H1 (cell line): ENCODE data around the gene PTPRG. TPM values are rescaled to one million over a fixed set of nuclear protein-coding genes. Genes with fewer than 3 reads are reported as not detected.

Source experiments
- CTCF ChIA-PET: fragments of 300-600 bp; sonication (Branson Sonifier 250); formaldehyde crosslinking; loops from one replicate; lab custom pipeline; 2021; ENCODE audit not compliant: partially characterized antibody; lab: Charles Lee
- POLR2A ChIA-PET: fragments of 300-600 bp; sonication (Branson Sonifier 250); formaldehyde crosslinking; loops from one replicate; lab custom pipeline; 2021; ENCODE audit warnings: inconsistent platforms; ENCODE audit not compliant: partially characterized antibody; lab: Charles Lee
- DNase-seq, 2 experiments: peaks; one replicate each; pipeline versions ENCODE4 v3.0.0 to v3.0.0-alpha.2; 2010 to 2022; ENCODE audit warnings: low spot score in 2 of 2, low read depth in 1 of 2, mixed read lengths in 1 of 2
- FAIRE-seq: peaks from 2 replicates; lab custom pipeline; 2011; peaks lifted over from hg19 to GRCh38; lab: Jason Lieb, UNC
- H2AFZ ChIP-seq: 2 replicates; pipeline ENCODE4 v1.8.1; 2012; ENCODE audit warnings: low read length, inconsistent platforms
- H2AK5ac ChIP-seq: 2 replicates; pipeline ENCODE4 v1.6.1; 2013; ENCODE audit warnings: low read depth, low read length
- H2BK120ac ChIP-seq: replicated peaks from 2 replicates; pipeline ENCODE3; 2013; ENCODE audit warnings: low read depth, low read length, inconsistent platforms
- H2BK12ac ChIP-seq: 2 replicates; pipeline ENCODE4 v1.6.1; 2013; ENCODE audit warnings: low read depth, low read length
- H2BK15ac ChIP-seq: 2 replicates; pipeline ENCODE4 v1.6.1; 2013; ENCODE audit warnings: low read length
- H2BK20ac ChIP-seq: 2 replicates; pipeline ENCODE4 v1.6.1; 2013; ENCODE audit warnings: low read length
- H2BK5ac ChIP-seq: 2 replicates; pipeline ENCODE4 v1.6.1; 2013; ENCODE audit warnings: low read depth, low read length
- H3K14ac ChIP-seq: 2 replicates; pipeline ENCODE4 v1.6.1; 2013; ENCODE audit warnings: inconsistent platforms; ENCODE audit not compliant: insufficient read length
- H3K18ac ChIP-seq: 2 replicates; pipeline ENCODE4 v1.6.1; 2013; ENCODE audit warnings: low read length; ENCODE audit errors: extremely low read depth
- H3K23ac ChIP-seq: 2 replicates; pipeline ENCODE4 v1.6.1; 2013; ENCODE audit warnings: inconsistent platforms; ENCODE audit not compliant: insufficient read length
- H3K23me2 ChIP-seq: 2 replicates; pipeline ENCODE4 v1.6.1; 2013; ENCODE audit warnings: low read depth, low read length
- H3K27ac ChIP-seq: 2 replicates; pipeline ENCODE4 v1.6.1; 2011; ENCODE audit warnings: low read depth, low read length, inconsistent platforms
- H3K27me3 ChIP-seq, 4 experiments: replicated peaks in 1 of 4; 1 replicate in 1 of 4; 2 replicates in 3 of 4; pipeline versions ENCODE4 v1.6.1 to v1.8.1; 2011 to 2013; ENCODE audit warnings: low read length in 3 of 4, mild to moderate bottlenecking in 3 of 4, inconsistent platforms in 2 of 4, mixed read lengths in 2 of 4, moderate library complexity in 1 of 4; ENCODE audit not compliant: control insufficient read depth in 3 of 4, insufficient read depth in 3 of 4; ENCODE audit errors: extremely low read depth in 1 of 4
- H3K36me3 ChIP-seq, 4 experiments: 2 replicates each; pipeline versions ENCODE4 v1.6.1 to v1.8.1; 2011 to 2013; ENCODE audit warnings: mild to moderate bottlenecking in 4 of 4, low read length in 3 of 4, moderate library complexity in 2 of 4, control low read depth in 1 of 4, inconsistent platforms in 1 of 4; ENCODE audit not compliant: insufficient read depth in 4 of 4, control insufficient read depth in 2 of 4
- H3K4ac ChIP-seq: replicated peaks from 2 replicates; pipeline ENCODE3; 2013; ENCODE audit warnings: low read length, low read depth, mixed read lengths, inconsistent platforms; ENCODE audit not compliant: insufficient read length
- H3K4me1 ChIP-seq, 4 experiments: replicated peaks in 1 of 4; 1 replicate in 1 of 4; 2 replicates in 3 of 4; pipeline versions ENCODE4 v1.6.1 to v1.8.1; 2011 to 2013; ENCODE audit warnings: low read length in 3 of 4, inconsistent platforms in 2 of 4, mixed read lengths in 1 of 4; ENCODE audit not compliant: insufficient read depth in 4 of 4, control insufficient read depth in 3 of 4
- H3K4me2 ChIP-seq, 2 experiments: 2 replicates each; pipeline versions ENCODE4 v1.6.1 to v1.8.1; 2011 to 2013; ENCODE audit warnings: low read depth in 2 of 2, low read length in 2 of 2, control low read depth in 1 of 2, inconsistent platforms in 1 of 2, mild to moderate bottlenecking in 1 of 2; ENCODE audit not compliant: insufficient read depth in 1 of 2
- H3K4me3 ChIP-seq, 4 experiments: fragments of 200-600, 300-600 bp in 1 of 4; sonication (generic), shearing (Covaris generic), sonication (Bioruptor Twin) in 1 of 4; 2 replicates each; pipeline versions ENCODE4 v1.5.1 to v1.8.1; 2011 to 2016; ENCODE audit warnings: low read length in 4 of 4, low read depth in 3 of 4, control low read depth in 2 of 4, inconsistent platforms in 2 of 4, mild to moderate bottlenecking in 2 of 4, mixed read lengths in 1 of 4, moderate library complexity in 1 of 4; ENCODE audit not compliant: insufficient read depth in 2 of 4; ENCODE audit errors: extremely low read depth in 1 of 4
- H3K56ac ChIP-seq: replicated peaks from 2 replicates; pipeline ENCODE3; 2013; ENCODE audit warnings: low read depth, mild to moderate bottlenecking, mixed read lengths, low read length, inconsistent platforms; ENCODE audit not compliant: insufficient read length
- H3K79me1 ChIP-seq: 2 replicates; pipeline ENCODE4 v1.6.1; 2013; ENCODE audit warnings: low read depth, low read length, control low read depth
- H3K79me2 ChIP-seq, 2 experiments: 2 replicates each; pipeline versions ENCODE4 v1.6.1 to v1.8.1; 2012 to 2013; ENCODE audit warnings: low read length in 2 of 2, mild to moderate bottlenecking in 2 of 2, inconsistent platforms in 1 of 2; ENCODE audit not compliant: insufficient read depth in 2 of 2, control insufficient read depth in 1 of 2
- H3K9ac ChIP-seq, 4 experiments: replicated peaks in 1 of 4; 1 replicate in 1 of 4; 2 replicates in 3 of 4; pipeline versions ENCODE4 v1.6.1 to v1.8.1; 2011 to 2013; ENCODE audit warnings: low read depth in 3 of 4, low read length in 3 of 4, control low read depth in 2 of 4, mild to moderate bottlenecking in 2 of 4, moderate library complexity in 2 of 4, inconsistent platforms in 1 of 4; ENCODE audit errors: extremely low read depth in 1 of 4
- H3K9me3 ChIP-seq, 2 experiments: 2 replicates each; pipeline versions ENCODE4 v1.6.1 to v1.8.1; 2012 to 2013; ENCODE audit warnings: mild to moderate bottlenecking in 2 of 2, moderate library complexity in 2 of 2, control low read depth in 1 of 2, inconsistent platforms in 1 of 2, low read depth in 1 of 2, low read length in 1 of 2, mixed read lengths in 1 of 2; ENCODE audit not compliant: insufficient read depth in 2 of 2
- H4K20me1 ChIP-seq, 2 experiments: replicated peaks in 1 of 2; 2 replicates each; pipeline versions ENCODE3 to v1.8.1; 2011 to 2013; ENCODE audit warnings: inconsistent platforms in 2 of 2, low read length in 2 of 2, mild to moderate bottlenecking in 1 of 2; ENCODE audit not compliant: insufficient read depth in 2 of 2, control insufficient read depth in 1 of 2
- H4K5ac ChIP-seq: 2 replicates; pipeline ENCODE4 v1.6.1; 2013; ENCODE audit warnings: low read length, low read depth, mixed read lengths, inconsistent platforms; ENCODE audit not compliant: insufficient read length
- H4K8ac ChIP-seq: 2 replicates; pipeline ENCODE4 v1.8.0; 2013; ENCODE audit warnings: mild to moderate bottlenecking, moderate library complexity, low read length, inconsistent platforms; ENCODE audit not compliant: insufficient read depth; ENCODE audit errors: extremely low read depth
- H4K91ac ChIP-seq: replicated peaks from 2 replicates; pipeline ENCODE3; 2013; ENCODE audit warnings: low read length, mixed read lengths, inconsistent platforms; ENCODE audit not compliant: insufficient read length
- ASH2L ChIP-seq: fragments of 200-600, 300-600 bp; sonication (generic); IDR thresholded peaks from one replicate; pipeline ENCODE4 v1.7.1; 2017; ENCODE audit warnings: low read length
- CHD1 ChIP-seq: IDR thresholded peaks from 2 replicates; pipeline ENCODE4 v1.6.1; 2012; ENCODE audit warnings: low read depth, low read length, improper control_type of control experiment
- WGBS, 2 experiments: shearing (Covaris generic) in 1 of 2; methylation state at CpG; one replicate each; pipeline versions ENCODE4 v1.1.6 to v1.1.7; 2013 to 2015; ENCODE audit warnings: low lambda C conversion rate in 2 of 2, mixed read lengths in 2 of 2, inconsistent platforms in 1 of 2, low coverage in 1 of 2, missing lambda C conversion rate in 1 of 2; ENCODE audit not compliant: insufficient replicate concordance in 2 of 2, insufficient coverage in 1 of 2, insufficient read length in 1 of 2; ENCODE audit errors: extremely low coverage in 1 of 2, missing lambda C conversion rate in 1 of 2; 5-methylcytosine and 5-hydroxymethylcytosine counted together
- polyA plus RNA-seq, 7 experiments: library from polyadenylated mRNA; depleted of rRNA in 3 of 7; stranded (reverse) in 5 of 7; unstranded in 2 of 7; fragments of >200 nt in 5 of 7; fragments of 200-250 nt in 2 of 7; gene quantifications; 1 replicate in 5 of 7; 2 replicates in 1 of 7; 4 replicates in 1 of 7; pipeline versions ENCODE4 v1.2.1 to v1.2.3, GENCODE V29; 2011 to 2013; ENCODE audit warnings: missing spikeins in 2 of 7, mixed read lengths in 2 of 7
- total RNA-seq: library from RNA; stranded (reverse); fragmentation: NEBNext Ultra II Directional; extraction: Animal tissue kit (Norgen Biotek cat#: 25700); gene quantifications from 2 replicates; pipeline ENCODE4 v1.2.1, GENCODE V29; 2021
- TF ChIP-seq, protein P1 (sequence below), 3 experiments: IDR thresholded peaks; 1 replicate in 2 of 3; 2 replicates in 1 of 3; pipeline versions ENCODE4 v1.5.1 to v1.6.1; 2011; ENCODE audit warnings: low read length in 3 of 3, mild to moderate bottlenecking in 3 of 3, inconsistent platforms in 2 of 3, low read depth in 1 of 3, moderate library complexity in 1 of 3; ENCODE audit not compliant: insufficient read depth in 1 of 3; ENCODE audit errors: control extremely low read depth in 1 of 3

PTPRG gene
- total and polyA plus RNA-seq, 2 of the 8 experiments (the other 6 are each of a cell fraction or from before 2014, with no cell fraction given) = 23.3 to 96.2 TPM

GRCh38 chr3:61828880-61829721 is 267.7 kb downstream of the PTPRG start:
- Histone ChIP-seq H4K20me1 (peaks cover 0 to 2% of the 10 kb centered on the region in 2 experiments), H3K56ac (no peak overlapping the region), H3K18ac (no peak overlapping the region), H3K79me2 (peaks cover 0 to 97% of the 10 kb centered on the region in 2 experiments; a peak in 3 of 4 replicates), H3K4ac (no peak overlapping the region), H3K36me3 (no peaks in the 10 kb centered on the region; a peak in 1 of 8 replicates), H3K23me2 (no peaks in the 10 kb centered on the region), H2BK15ac (no peak overlapping the region), H2BK120ac (no peak overlapping the region), H3K27me3 (no peaks in the 10 kb centered on the region), H4K8ac (no peak overlapping the region), H2AFZ (no peak overlapping the region), H3K27ac (peak overlapping the region; percentile 37; the same call in 1 of the 2 replicates), H3K9ac (no peak overlapping the region), H2BK5ac (no peak overlapping the region), H3K4me1 (peaks cover 4 to 17% (median 12%) of the 10 kb centered on the region in 4 experiments), H4K5ac (no peak overlapping the region), H2BK20ac (no peak overlapping the region), H2AK5ac (no peak overlapping the region)
- POLR2A ChIA-PET = no interaction called here
- no peak for DNase-seq
- CTCF ChIA-PET = interaction anchor here (0.6 to 1.2 kb wide), 4 partner anchors 8 to 106 kb away, joined by 3 to 4 read pairs (median 3); no protein-coding TSS in a partner anchor
- WGBS, 2 experiments = 83% methylated on average over 16 of the region's 16 CpGs; no CpG with 5 or more reads in 1 of the 2 experiments
- TF ChIP-seq CHD1 (no peak), ASH2L (no peak)
- TF ChIP-seq, protein P1, sequence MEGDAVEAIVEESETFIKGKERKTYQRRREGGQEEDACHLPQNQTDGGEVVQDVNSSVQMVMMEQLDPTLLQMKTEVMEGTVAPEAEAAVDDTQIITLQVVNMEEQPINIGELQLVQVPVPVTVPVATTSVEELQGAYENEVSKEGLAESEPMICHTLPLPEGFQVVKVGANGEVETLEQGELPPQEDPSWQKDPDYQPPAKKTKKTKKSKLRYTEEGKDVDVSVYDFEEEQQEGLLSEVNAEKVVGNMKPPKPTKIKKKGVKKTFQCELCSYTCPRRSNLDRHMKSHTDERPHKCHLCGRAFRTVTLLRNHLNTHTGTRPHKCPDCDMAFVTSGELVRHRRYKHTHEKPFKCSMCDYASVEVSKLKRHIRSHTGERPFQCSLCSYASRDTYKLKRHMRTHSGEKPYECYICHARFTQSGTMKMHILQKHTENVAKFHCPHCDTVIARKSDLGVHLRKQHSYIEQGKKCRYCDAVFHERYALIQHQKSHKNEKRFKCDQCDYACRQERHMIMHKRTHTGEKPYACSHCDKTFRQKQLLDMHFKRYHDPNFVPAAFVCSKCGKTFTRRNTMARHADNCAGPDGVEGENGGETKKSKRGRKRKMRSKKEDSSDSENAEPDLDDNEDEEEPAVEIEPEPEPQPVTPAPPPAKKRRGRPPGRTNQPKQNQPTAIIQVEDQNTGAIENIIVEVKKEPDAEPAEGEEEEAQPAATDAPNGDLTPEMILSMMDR (IDR thresholded peaks at IDR 0.05; ENCODE audit: control extremely low read depth in 1 of 3, insufficient read depth in 1 of 3, low read depth in 1 of 3, low read length in 3 of 3) = no peak
- TF ChIP-seq, all 59 proteins: peak for 0
- Histone ChIP-seq H3K9me3 (no peaks in the 10 kb centered on the region), H3K14ac (no peak overlapping the region), H4K91ac (no peak overlapping the region), H3K23ac (no peak overlapping the region), H3K79me1 (peaks cover 9% of the 10 kb centered on the region), H2BK12ac (no peak overlapping the region), H3K4me2 (peak overlapping the region; percentile 31 to 44), H3K4me3 (peak overlapping the region in 1 of 4 experiments; percentile 29; a peak in 1 of 8 replicates)
- no peak for FAIRE-seq
